MV-4-11 (cell line): ENCODE data around the gene CWC27.

ENCODE experiments used
- DNase-seq: peaks from one replicate; lab custom pipeline; 2025; lab: John Stamatoyannopoulos, UW

CWC27 gene, protein sequence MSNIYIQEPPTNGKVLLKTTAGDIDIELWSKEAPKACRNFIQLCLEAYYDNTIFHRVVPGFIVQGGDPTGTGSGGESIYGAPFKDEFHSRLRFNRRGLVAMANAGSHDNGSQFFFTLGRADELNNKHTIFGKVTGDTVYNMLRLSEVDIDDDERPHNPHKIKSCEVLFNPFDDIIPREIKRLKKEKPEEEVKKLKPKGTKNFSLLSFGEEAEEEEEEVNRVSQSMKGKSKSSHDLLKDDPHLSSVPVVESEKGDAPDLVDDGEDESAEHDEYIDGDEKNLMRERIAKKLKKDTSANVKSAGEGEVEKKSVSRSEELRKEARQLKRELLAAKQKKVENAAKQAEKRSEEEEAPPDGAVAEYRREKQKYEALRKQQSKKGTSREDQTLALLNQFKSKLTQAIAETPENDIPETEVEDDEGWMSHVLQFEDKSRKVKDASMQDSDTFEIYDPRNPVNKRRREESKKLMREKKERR

DNA sequence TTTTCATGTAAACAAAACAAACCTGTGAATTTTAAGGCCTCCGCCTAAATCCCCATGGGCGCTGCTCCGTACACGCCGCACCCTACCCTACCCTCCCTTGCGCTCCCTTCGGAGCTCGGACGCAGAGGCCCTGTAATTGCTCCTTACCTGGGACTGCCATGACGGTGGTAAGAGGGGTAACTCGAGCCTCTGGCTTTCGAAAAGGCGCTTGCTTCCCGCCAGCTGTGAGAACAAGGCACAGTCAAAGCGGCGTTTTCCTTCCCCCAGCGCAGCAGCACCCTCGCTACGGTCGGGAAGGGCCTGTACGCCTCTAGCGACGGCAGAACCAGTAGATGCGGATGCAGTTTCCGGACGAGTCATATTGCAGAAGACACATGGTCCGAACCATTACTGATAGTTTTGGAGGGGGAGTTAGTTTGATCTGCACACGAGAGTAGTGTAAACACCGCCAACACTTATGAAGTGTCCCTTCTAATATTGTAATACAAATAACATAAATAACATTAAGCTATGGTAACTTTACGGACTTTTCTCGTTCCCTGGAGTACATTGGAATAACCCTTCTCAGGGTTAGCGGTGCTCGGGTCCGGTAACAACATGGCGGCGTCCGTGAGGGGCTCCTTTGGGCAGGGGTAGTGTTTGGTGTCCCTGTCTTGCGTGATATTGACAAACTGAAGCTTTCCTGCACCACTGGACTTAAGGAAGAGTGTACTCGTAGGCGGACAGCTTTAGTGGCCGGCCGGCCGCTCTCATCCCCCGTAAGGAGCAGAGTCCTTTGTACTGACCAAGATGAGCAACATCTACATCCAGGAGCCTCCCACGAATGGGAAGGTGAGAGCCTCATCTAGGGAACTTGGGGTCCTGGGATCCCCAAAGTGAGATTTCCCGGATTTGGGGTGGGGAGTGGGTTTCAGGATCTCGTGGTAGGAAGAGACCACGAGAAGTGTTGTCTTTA is at the start of gene CWC27, which contains the start of gene SREK1IP1:
TSS of gene CWC27 (plus strand) at position 573 of the 955 bp plus-strand sequence. CDS start at position 790, 217 bp downstream.
TSS of gene SREK1IP1 (minus strand) at position 334 of the 955 bp plus-strand sequence. CDS start at position 160, 174 bp downstream.
- DNase-seq, result peak; percentile 90

DNA sequence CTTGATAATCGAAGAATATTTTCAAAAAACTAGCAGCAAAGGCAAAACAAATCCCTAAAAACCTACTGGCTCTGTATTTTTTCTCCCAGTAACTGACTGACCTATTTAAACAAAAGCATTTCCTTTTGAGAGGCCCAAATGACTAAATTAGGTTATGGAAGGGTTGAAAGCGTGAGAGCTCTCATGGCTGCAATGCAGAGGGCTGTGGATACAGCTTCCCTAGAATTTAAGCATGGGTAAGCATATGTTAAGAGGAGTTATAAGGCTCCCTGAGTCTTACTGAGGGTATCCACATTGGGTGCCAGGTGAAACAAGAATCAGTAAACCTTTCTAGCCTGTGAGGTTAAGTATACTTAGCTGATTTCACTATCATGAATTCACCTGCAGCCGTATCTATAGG is 46.1 kb upstream of the CWC27 start:
- no peak for DNase-seq

DNA sequence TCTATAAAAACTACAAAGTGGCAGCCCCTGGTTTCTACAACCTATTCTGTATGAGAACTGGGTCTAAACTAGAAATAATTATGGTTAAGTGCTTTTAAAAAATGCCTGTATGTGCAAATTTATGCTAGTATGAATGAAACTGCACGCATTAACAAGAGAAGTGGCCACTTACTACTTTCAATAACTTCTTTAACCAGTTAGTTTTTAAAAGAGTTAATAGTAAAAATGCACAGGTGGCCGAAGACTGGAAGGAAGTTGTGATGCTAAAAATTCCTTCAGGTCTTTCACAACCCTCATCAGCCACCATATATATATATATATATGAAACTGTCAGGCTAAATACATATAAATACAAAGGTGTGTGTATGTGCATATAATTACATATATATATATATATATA is 41.6 kb upstream of the CWC27 start:
- DNase-seq, result no peak

DNA sequence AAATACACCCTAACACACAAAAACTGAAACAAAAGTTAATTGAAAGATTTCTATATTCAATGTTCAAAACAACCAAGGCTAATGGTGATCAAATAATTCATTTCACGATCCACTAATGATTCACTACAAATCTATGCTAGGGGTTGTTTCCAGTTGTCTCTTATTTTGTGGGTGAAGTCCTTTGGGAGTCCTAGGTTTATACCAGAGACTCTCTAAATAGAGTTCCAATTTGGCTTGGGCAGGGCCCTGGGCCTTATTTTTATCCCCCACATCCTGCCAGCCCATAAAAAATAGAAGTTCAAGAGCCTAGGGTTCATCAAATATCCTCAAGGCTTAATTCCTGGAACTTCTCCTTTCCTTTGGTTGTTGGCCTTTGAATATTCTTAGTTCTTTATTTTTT is 26.3 kb upstream of the CWC27 start:
- DNase-seq, result peak; percentile 25

DNA sequence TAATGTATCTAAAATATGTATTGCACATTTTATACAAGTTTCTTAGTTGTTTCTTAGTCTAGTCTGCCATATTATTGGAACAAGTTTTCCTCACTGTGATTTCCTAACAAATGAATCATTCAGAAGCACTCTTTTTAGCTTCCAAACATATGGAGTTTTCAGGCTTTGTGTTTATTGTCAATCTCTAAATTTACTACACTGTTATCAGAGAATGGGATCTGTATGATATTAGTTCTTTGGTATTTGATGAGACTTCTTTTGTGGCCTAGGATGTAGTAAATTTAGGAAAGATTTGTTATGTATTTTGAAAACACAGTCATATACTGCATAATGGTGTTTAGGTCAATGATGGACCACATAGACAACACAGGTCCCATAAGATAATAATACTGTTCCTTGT is 25.9 kb upstream of the CWC27 start:
- DNase-seq, result no peak

DNA sequence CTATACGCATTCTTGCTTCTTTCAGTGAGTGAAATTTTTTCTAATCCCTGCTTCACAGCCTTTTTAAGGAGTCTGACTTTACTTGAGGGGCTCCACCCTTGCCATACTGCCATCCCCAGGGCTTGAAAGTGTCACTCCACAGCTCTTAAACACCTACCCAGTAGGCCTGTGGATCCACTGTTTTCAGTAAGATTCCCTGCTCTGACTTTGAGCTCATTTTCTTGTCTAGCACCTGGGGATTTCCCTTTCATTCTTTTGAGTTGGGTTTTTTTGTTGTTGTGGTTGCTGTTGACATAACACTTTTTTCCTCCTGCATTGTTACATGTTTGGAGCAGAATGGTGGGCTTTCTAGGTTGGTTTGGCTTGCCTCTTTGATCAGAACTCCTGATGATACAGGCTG is 23.8 kb upstream of the CWC27 start:
- no peak for DNase-seq

DNA sequence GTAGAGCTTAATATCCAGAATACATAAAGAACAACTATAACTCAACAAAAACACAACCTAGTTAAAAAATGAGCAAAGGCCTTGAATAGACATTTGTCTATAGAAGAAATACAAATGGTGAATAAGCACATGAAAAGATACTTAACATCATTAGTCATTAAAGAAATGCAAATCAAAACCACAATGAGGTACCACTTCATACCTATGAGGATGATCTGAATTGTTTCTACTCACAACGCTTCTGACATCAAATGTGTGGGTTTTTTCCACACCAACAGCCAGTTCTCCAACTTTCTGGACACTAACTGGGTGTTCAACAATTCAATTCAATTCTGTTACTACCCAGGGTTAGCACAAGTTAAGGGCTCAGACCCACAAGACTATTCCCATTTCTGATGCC is 22.3 kb upstream of the CWC27 start:
- DNase-seq, result no peak

DNA sequence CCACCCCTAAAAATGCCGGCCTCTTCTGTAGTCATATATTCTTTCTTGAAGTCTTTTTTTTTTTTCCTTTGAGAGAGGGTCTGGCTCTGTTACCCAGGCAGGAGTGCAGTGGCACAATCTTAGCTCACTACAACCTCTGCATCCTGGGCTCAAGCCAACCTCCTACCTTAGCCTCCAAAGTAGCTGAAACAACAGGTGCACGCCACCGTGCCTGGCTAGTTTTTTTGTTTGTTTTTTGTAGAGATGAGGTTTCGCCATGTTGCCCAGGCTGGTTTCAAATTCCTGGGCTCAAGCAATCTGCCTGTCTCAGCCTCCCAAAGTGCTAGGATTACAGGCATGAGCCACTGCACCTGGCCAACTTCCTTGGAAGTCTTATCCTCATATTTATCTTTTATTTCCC is 19.3 kb upstream of the CWC27 start:
- DNase-seq, result no peak

DNA sequence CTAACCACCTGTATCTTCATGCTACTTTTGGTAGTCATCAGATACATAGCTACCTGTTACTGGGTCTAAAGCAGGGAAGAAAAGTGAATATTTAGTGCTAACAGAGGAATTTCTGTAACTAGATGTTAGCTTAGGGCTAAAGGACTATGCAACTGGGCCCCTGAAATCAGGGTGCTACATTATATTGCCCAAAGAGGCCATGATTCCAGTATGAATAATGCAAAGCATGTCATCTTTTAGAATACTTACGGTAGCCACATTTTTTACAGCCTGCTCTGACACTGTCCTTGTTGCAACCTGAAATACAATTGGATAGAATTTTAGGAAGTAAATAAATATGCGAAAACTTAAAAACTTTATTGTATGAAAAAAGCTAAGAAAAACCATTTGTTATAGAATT is 14.7 kb upstream of the CWC27 start:
- DNase-seq, result no peak

DNA sequence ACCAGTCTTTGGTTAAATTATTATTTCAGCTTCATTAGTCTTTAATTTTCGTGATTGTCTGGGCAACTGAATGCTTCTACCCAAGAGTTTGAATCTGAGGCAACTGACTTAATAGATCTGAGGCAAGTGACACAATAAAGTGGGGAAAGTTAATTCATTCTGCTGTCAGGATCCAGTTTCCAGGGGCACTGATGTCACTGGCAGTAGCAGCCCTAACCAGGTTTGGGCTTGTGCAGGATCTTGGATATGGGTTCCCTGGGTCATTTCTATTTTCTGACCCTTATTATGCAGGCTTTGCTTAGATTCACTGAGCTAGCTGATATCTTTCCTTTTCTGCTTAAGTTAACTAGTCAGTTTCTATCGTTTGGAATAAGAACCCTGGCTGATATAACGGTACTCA is 9.8 kb upstream of the CWC27 start:
- DNase-seq, result no peak

DNA sequence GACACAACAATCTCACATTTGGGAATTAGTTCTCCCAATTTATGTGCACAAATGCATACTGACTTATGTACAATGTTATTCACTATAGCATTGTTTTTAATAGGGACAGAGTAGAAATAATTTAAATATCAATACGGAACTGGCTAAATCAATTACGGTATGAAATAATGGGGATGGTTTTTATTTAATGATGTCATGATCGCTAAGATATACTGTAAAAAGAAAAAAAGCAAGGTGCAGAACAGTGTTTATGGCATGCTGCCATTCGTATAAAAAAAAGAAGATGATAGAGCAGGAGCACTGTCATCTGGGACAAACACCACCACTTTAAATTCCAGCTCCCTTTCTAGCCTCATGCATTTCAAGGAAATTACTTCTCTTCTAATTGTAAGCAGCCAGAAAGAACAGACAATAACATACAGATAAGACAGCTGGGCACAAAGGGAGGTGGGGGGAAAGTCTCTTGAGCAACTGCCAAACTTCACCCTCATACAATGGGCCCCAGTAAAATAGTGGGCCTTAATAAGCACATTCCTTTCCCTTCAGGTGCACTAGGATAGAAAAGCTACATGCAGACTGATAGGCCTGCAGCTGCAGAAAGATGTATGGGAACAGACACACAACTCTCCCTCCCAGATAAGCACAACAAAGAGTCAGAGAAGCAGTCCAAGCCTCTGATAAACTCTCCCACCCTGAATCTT is 8.6 kb upstream of the CWC27 start:
- no peak for DNase-seq

DNA sequence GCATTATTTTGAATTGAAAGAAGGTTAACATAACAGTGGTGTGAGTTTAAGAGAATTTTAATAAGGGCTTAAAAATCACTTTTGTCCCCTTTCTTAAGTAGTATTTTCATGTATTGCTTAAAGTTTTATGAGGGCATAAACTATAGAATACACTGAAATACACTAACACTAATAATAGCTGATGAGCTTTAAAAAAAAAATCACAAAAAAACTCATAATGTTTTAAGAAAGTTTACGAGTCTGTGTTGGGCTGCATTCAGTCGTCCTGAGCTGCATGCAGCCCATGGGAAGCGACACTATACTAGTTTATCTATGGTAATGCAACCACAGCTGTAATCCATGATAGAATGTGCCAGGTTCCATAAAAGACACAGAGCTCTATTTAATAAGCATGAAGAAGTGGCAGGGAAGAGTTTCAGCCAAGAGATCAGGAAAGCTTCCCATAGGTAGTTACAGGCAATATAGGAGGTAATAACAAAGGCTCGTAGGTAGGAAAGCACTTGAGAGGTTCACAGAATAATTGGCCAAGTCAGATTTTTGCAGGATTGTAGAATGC is 4.7 kb upstream of the CWC27 start:
- no peak for DNase-seq

DNA sequence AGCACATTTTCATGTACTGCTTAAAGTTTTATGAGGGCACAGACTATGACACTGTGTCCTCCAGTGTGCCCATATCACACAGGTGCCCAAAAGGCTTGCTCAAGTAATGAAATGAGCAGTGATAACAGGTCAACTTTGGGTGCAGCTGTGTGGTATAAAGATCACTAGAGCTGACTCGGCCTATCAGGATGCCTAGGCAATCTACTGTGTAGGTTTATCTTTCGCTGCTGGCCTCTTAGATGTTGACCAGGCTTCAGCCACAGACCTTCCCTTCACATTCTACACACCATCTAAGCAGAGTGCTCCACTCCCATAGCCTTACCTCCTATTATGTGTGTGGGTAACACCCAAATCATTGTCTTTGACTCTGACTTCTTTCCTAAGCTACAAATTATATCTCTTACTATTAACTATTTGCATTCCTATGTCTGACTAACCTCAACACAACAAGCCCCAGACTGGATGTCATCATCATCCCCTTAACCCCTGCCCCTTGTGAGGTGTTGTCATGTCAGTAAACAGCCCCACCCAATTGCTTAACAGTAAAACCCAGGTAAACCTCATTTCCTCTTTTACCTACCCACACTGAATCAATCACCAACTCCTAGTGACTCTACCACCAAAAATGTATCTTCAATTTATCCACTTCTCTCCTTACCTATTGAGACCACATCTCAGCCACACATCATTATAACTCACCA is 2.8 kb upstream of the CWC27 start:
- DNase-seq, result no peak

DNA sequence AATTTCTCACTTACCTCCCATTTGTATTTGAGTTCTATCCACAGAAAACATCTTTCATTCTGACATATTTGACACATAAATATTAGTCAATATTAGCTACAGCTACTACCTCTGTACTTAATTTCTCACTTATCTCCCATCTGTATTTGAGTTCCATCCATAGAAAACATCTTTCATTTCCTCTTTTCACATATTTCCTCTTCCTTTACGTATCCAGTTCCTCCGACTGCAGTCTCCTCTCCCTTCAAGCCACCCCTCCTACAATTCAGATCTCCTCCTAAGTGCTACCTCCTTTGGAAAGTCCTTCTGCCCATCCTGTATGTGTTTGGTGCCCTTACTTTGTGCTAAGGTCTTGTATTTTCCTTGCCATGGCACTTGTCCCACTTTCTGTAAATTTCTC is 1.8 kb upstream of the CWC27 start:
- DNase-seq, result peak; percentile 67

DNA sequence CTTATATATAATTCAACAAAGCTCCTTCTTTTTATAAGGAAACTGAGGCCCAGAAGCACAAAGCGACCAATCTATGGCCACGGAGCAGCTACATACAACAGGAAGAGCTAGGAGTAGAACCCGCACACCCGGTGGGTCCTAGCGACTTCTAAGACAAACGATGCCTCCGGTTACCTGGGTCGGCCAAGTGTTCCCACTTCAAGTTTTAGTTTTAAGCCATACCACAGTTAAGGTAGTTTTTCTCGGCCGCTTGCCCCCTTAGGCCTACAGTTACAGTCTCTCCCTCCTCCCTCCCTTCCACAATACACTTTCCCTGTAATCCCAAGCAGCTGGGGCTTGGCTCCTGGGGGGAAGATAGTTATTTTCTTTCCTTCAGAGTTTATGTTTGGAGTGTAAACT is 772 bp upstream of the CWC27 start:
- no peak for DNase-seq

DNA sequence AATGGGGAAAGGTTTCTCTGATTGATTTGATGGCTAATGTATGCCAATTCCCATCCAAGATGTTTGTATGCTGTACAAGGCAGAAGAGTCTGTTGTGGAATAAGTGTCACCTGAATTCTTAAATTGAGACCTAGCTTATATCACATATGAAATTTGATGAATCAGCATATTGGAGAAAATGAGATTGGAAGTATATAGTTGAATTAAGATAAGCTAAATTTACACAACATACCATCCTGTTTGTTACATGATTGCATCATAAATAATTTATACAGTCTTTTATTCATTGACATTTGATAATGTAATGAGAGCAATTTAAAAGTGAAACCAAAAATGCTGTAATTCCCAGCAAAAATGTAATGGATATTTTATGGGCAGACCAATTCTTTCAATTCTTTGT is 1.1 kb downstream of the CWC27 start:
- DNase-seq, result no peak

DNA sequence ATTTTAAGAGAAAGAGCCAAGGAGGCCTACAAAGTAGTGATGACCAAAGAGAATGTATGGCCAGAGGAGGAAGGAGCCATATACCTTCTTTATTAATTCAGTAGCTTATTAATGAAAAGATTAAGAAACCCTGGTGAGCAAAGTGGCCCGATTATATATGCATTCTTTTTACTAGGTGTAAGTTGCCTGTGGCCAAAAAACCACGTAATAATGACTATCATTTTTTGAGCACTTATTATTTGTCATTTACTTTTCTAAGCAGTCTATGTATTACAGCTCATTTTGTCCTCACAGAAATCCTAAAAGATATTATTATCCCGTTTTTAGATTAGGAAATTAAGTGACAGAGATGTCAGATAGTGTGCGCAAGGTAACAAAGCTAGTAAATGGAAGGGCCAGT is 3.0 kb downstream of the CWC27 start:
- DNase-seq, result no peak

DNA sequence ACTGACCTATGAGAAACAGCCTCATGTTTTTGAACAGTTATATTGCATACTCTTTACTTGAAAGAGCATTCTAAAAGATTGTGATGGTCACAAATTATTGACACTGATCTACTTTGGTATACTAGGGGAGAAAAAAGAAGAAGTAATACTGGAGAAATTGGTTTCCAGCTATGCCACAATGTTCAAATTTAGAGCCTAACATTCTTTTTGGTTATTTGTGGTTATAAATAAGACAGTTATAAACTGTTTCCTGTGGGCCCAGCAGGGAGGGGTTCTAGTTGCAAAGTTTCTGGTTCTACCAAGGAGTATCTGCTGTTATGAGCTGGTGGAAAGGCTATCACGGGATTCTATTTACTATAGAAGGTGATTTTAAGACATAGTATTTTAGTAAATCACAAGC is 4.8 kb downstream of the CWC27 start:
- peak; percentile 92 for DNase-seq

DNA sequence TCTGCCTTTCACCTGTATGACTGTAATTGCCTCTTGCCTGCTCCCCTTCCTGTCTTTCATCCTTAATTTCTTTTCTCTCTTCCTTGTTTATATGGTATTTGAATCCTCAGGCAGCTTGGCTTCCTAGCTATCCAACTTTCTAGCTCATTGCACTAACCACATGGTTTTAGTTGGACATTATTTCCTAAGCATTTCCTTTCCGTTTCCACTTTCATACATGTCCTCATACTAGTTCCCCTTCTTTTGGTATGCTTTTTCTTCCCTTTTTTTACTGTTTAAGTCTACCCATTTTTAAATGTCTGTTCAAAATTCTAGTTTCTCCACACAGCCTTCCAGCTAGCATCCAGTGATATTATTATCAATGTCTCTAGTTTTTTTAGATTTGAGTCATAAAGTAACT is 6.6 kb downstream of the CWC27 start:
- DNase-seq, result peak; percentile 93

DNA sequence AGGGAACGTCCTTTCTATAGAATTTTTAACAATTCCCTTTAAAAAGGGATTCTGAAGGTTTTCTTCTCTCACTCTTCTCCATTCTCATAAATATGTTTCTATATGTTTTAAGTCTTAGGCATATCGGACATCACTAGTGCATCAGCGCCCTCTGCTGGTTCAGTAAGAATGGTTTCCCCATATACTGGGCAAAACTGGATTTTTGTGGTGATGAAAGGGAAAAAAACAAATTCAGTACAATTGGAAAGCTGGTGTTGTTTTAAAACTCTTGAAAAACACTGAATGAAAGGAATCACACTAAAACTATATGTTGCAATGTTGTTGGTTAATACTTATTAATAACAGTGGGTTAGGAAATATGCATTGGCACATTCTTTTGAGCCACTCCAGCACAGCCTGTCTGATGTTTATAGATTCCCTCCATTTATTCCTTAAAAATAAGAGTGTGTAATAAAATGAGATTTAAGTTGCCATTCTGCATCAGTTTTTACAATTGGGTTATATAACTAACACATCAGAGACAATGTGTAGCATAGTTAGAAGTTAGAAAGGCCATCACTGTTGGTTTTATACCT is 15.8 kb downstream of the CWC27 start:
- DNase-seq, result peak; percentile 75

DNA sequence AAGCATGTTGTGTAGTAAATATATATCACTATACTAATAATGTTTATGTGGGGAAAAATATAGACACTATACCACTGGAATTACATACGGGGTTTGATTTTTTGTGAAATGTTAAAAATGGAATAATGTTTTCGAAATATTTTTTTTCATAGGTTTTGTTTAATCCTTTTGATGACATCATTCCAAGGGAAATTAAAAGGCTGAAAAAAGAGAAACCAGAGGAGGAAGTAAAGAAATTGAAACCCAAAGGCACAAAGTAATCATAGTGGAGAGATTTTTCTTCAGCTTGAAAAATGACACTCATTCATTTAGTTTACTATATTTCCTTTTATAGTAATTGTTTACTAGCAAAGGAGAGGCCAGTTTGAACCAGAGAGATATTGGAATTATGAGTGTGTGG is 17.6 kb downstream of the CWC27 start:
- peak; percentile 51 for DNase-seq
